Measurements from ENCODE around the gene ZBTB4.

Gene ZBTB4

GRCh38 chr17:7439462-7440112, 39.8 kb downstream of the ZBTB4 start, which contains the start of gene FGF11:
FGF11 (plus strand) TSS chr17:7439512; CDS start chr17:7439621, 109 bp downstream.
- TF ChIP-seq EZH2phosphoT487 (IDR thresholded peaks at IDR 0.05; ENCODE audit: low read depth), result no peak
- TF ChIP-seq, protein P1, sequence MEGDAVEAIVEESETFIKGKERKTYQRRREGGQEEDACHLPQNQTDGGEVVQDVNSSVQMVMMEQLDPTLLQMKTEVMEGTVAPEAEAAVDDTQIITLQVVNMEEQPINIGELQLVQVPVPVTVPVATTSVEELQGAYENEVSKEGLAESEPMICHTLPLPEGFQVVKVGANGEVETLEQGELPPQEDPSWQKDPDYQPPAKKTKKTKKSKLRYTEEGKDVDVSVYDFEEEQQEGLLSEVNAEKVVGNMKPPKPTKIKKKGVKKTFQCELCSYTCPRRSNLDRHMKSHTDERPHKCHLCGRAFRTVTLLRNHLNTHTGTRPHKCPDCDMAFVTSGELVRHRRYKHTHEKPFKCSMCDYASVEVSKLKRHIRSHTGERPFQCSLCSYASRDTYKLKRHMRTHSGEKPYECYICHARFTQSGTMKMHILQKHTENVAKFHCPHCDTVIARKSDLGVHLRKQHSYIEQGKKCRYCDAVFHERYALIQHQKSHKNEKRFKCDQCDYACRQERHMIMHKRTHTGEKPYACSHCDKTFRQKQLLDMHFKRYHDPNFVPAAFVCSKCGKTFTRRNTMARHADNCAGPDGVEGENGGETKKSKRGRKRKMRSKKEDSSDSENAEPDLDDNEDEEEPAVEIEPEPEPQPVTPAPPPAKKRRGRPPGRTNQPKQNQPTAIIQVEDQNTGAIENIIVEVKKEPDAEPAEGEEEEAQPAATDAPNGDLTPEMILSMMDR (IDR thresholded peaks at IDR 0.05; ENCODE audit: low read depth, low read length), result no peak
- Histone ChIP-seq H3K4me1 (ENCODE audit: low read length) (peaks cover 12% of the 10 kb centered on the region), H3K79me2 (ENCODE audit: low read length) (no peaks in the 10 kb centered on the region), H3K9ac (ENCODE audit: low read length) (peak within 1 kb of the TSS; percentile 35; the same call in 1 of the 2 replicates), H2AFZ (ENCODE audit: low read depth, low read length) (no peak within 1 kb of the TSS), H3K9me3 (ENCODE audit: insufficient read depth, low read length) (no peaks in the 10 kb centered on the region), H3K27ac (ENCODE audit: low read length) (no peak within 1 kb of the TSS), H3K4me2 (ENCODE audit: low read length) (peak within 1 kb of the TSS; percentile 60), H3K4me3 (ENCODE audit: low read length) (peak within 1 kb of the TSS; percentile 74), H3K27me3 (ENCODE audit: low read depth, low read length) (0 out of 2 replicates have a peak, but pooled peaks cover 3% of the 10 kb centered on the region), H3K36me3 (replicated peaks; ENCODE audit: low read depth, low read length) (no peaks in the 10 kb centered on the region), H4K20me1 (ENCODE audit: insufficient read depth, low read length) (no peaks in the 10 kb centered on the region)

GRCh38 chr17:7438656-7439460, 40.6 kb downstream of the ZBTB4 start:
- H3K79me2 ChIP-seq (ENCODE audit: low read length), result no peaks in the 10 kb centered on the region

DNA sequence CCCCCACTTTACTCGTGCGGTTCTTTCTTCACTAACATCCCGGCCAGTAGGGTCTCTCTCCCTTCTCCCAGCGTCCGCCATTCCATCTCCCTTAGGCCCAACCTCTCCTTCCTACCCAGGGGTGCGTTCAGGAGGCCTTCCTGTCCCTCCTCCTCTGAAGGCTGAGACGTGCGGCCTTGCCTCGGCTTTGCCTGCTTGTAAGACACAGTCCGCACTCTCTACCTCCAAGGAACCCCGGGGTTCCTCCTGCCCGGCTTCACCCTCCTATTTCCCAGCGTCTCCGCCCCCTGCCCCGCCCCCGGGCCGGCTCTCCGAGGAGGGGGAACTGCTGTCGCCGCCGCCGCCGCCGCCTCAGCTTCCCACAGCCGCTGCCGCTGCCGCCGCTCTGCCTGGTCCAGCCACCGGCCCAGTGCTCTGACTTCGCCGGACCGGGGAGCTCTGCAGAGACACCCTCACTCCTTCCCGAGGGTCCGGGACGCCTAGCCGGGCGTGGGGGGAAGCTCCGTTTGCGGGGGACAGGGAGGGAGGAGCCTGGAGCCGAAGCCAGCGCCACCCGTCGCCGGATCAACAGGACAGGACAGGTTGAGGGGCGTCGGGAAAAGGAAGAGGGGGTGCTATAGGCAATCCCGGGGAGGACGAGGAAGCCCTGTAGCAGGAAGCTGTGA, 41.3 kb downstream of the ZBTB4 start:
- Histone ChIP-seq H3K9ac (ENCODE audit: low read length) (no peak overlapping the region), H3K4me1 (ENCODE audit: low read length) (peaks cover 12% of the 10 kb centered on the region), H3K27me3 (ENCODE audit: low read depth, low read length) (0 out of 2 replicates have a peak, but pooled peaks cover 3% of the 10 kb centered on the region), H2AFZ (ENCODE audit: low read depth, low read length) (no peak overlapping the region), H3K9me3 (ENCODE audit: insufficient read depth, low read length) (no peaks in the 10 kb centered on the region), H3K4me3 (ENCODE audit: low read length) (no peak overlapping the region), H3K79me2 (ENCODE audit: low read length) (no peaks in the 10 kb centered on the region), H3K27ac (ENCODE audit: low read length) (no peak overlapping the region), H3K4me2 (ENCODE audit: low read length) (no peak overlapping the region), H4K20me1 (ENCODE audit: insufficient read depth, low read length) (no peaks in the 10 kb centered on the region), H3K36me3 (replicated peaks; ENCODE audit: low read depth, low read length) (no peaks in the 10 kb centered on the region)
- TF ChIP-seq EZH2phosphoT487 (IDR thresholded peaks at IDR 0.05; ENCODE audit: low read depth), result no peak
- TF ChIP-seq, protein P1 (IDR thresholded peaks at IDR 0.05; ENCODE audit: low read depth, low read length), result no peak

More at GRCh38 chr17:7438656-7439460, 40.6 kb downstream of the ZBTB4 start:
- no peak for TF ChIP-seq EZH2phosphoT487 (IDR thresholded peaks at IDR 0.05; ENCODE audit: low read depth)
- TF ChIP-seq, protein P1 (IDR thresholded peaks at IDR 0.05; ENCODE audit: low read depth, low read length), result no peak
- H3K4me1 ChIP-seq (ENCODE audit: low read length), result peaks cover 12% of the 10 kb centered on the region
- H3K27ac ChIP-seq (ENCODE audit: low read length), result no peak overlapping the region
- H4K20me1 ChIP-seq (ENCODE audit: insufficient read depth, low read length), result no peaks in the 10 kb centered on the region
- no peak overlapping the region for H2AFZ ChIP-seq (ENCODE audit: low read depth, low read length)
- no peaks in the 10 kb centered on the region for H3K9me3 ChIP-seq (ENCODE audit: insufficient read depth, low read length)
- no peaks in the 10 kb centered on the region for H3K36me3 ChIP-seq (replicated peaks; ENCODE audit: low read depth, low read length)
- H3K4me2 ChIP-seq (ENCODE audit: low read length), result no peak overlapping the region
- no peak overlapping the region for H3K9ac ChIP-seq (ENCODE audit: low read length)
- no peak overlapping the region for H3K4me3 ChIP-seq (ENCODE audit: low read length)
- H3K27me3 ChIP-seq (ENCODE audit: low read depth, low read length), result 0 out of 2 replicates have a peak, but pooled peaks cover 3% of the 10 kb centered on the region
